ENCODE results near the gene PRRX2.
"Not testable (repeated sequence)": the region's sequence is repeated elsewhere in the genome, so short reads cannot be mapped to it uniquely, and the experiment has no call there.

Gene PRRX2

GRCh38 chr9:129654554-129655040 lies 10.8 kb upstream of the PRRX2 start:
- no peak for DNase-seq (ENCODE audit: low spot score)

- no peak for DNase-seq (ENCODE audit: low spot score)
Measured at GRCh38 chr9:129655154-129655553, 10.3 kb upstream of the PRRX2 start.

GRCh38 chr9:129655696-129656095 lies 9.8 kb upstream of the PRRX2 start:
- DNase-seq (ENCODE audit: low spot score) = no peak

- DNase-seq (ENCODE audit: low spot score) = no peak
Measured at GRCh38 chr9:129656795-129657390, 8.6 kb upstream of the PRRX2 start.

- DNase-seq (ENCODE audit: low spot score) = no peak
Measured at GRCh38 chr9:129661029-129661428, 4.4 kb upstream of the PRRX2 start.

- not testable (repeated sequence) for DNase-seq (ENCODE audit: low spot score)
Measured at GRCh38 chr9:129662239-129662638, 3.2 kb upstream of the PRRX2 start.

GRCh38 chr9:129664746-129665388 lies 580 bp upstream of the PRRX2 start:
- DNase-seq (ENCODE audit: low spot score) = no peak

- DNase-seq (ENCODE audit: low spot score) = no peak
Measured at GRCh38 chr9:129665814-129666520, 520 bp downstream of the PRRX2 start.

- peak; percentile 62 for DNase-seq (ENCODE audit: low spot score)
Measured at GRCh38 chr9:129666575-129666974, 1.1 kb downstream of the PRRX2 start.

GRCh38 chr9:129667378-129667777 lies 1.9 kb downstream of the PRRX2 start:
- DNase-seq (ENCODE audit: low spot score) = no peak

GRCh38 chr9:129667850-129668249 lies 2.4 kb downstream of the PRRX2 start:
- no peak for DNase-seq (ENCODE audit: low spot score)

GRCh38 chr9:129669141-129669718 lies 3.8 kb downstream of the PRRX2 start:
- no peak for DNase-seq (ENCODE audit: low spot score)

- DNase-seq (ENCODE audit: low spot score) = no peak
Measured at GRCh38 chr9:129669946-129670345, 4.5 kb downstream of the PRRX2 start.

GRCh38 chr9:129671065-129671464 lies 5.6 kb downstream of the PRRX2 start:
- DNase-seq (ENCODE audit: low spot score) = no peak

- no peak for DNase-seq (ENCODE audit: low spot score)
Measured at GRCh38 chr9:129671519-129671918, 6.1 kb downstream of the PRRX2 start.

GRCh38 chr9:129672702-129673101 lies 7.3 kb downstream of the PRRX2 start:
- DNase-seq (ENCODE audit: low spot score) = no peak

- DNase-seq (ENCODE audit: low spot score) = no peak
Measured at GRCh38 chr9:129673602-129674001, 8.2 kb downstream of the PRRX2 start.

GRCh38 chr9:129674229-129674628 lies 8.8 kb downstream of the PRRX2 start:
- DNase-seq (ENCODE audit: low spot score) = no peak

GRCh38 chr9:129675620-129676019 lies 10.2 kb downstream of the PRRX2 start:
- DNase-seq (ENCODE audit: low spot score) = no peak

GRCh38 chr9:129676287-129676686 lies 10.8 kb downstream of the PRRX2 start:
- DNase-seq (ENCODE audit: low spot score) = no peak

- DNase-seq (ENCODE audit: low spot score) = no peak
Measured at GRCh38 chr9:129676975-129677374, 11.5 kb downstream of the PRRX2 start.

- no peak for DNase-seq (ENCODE audit: low spot score)
Measured at GRCh38 chr9:129677456-129677855, 12.0 kb downstream of the PRRX2 start.

- DNase-seq (ENCODE audit: low spot score) = no peak
Measured at GRCh38 chr9:129678844-129679243, 13.4 kb downstream of the PRRX2 start.
